Mesenchymal stem cell (in vitro differentiated cells and primary cell): ENCODE data around the gene ZNF296.

ENCODE experiments used
- DNase-seq: peaks from one replicate; pipeline ENCODE4 v3.0.0-alpha.2; 2013
- H2AFZ ChIP-seq: one replicate; pipeline ENCODE4 v1.6.1; 2013; ENCODE audit warnings: low read depth, mild to moderate bottlenecking, control low read depth, inconsistent platforms, low read length, moderate library complexity
- H2AK5ac ChIP-seq: 2 replicates; pipeline ENCODE4 v1.6.1; 2013; ENCODE audit warnings: low read length, moderate library complexity, mild to moderate bottlenecking, inconsistent platforms; ENCODE audit not compliant: severe bottlenecking
- H2BK120ac ChIP-seq: one replicate; pipeline ENCODE4 v1.6.1; 2013; ENCODE audit warnings: low read depth, mild to moderate bottlenecking, inconsistent platforms, low read length, moderate library complexity
- H2BK12ac ChIP-seq, 2 experiments: one replicate each; pipeline ENCODE4 v1.6.1; 2013; ENCODE audit warnings: inconsistent platforms in 2 of 2, low read length in 2 of 2, mild to moderate bottlenecking in 2 of 2, moderate library complexity in 2 of 2, control low read depth in 1 of 2
- H2BK15ac ChIP-seq: one replicate; pipeline ENCODE4 v1.6.1; 2013; ENCODE audit warnings: mild to moderate bottlenecking, low read depth, inconsistent platforms; ENCODE audit not compliant: poor library complexity, severe bottlenecking
- H2BK5ac ChIP-seq: 2 replicates; pipeline ENCODE4 v1.6.1; 2013; ENCODE audit warnings: low read depth, mild to moderate bottlenecking, low read length, control low read depth, inconsistent platforms; ENCODE audit not compliant: poor library complexity, severe bottlenecking
- H3K14ac ChIP-seq, 2 experiments: one replicate each; pipeline ENCODE4 v1.6.1; 2013; ENCODE audit warnings: inconsistent platforms in 2 of 2, low read length in 2 of 2, control low read depth in 1 of 2, mild to moderate bottlenecking in 1 of 2, moderate library complexity in 1 of 2
- H3K18ac ChIP-seq, 2 experiments: one replicate each; pipeline ENCODE4 v1.6.1; 2013; ENCODE audit warnings: inconsistent platforms in 2 of 2, low read length in 2 of 2, control low read depth in 1 of 2, low read depth in 1 of 2, mild to moderate bottlenecking in 1 of 2
- H3K23ac ChIP-seq, 2 experiments: one replicate each; pipeline ENCODE4 v1.6.1; 2013; ENCODE audit warnings: inconsistent platforms in 2 of 2, low read length in 2 of 2, mild to moderate bottlenecking in 2 of 2, moderate library complexity in 2 of 2, control low read depth in 1 of 2
- H3K27ac ChIP-seq: 2 replicates; pipeline ENCODE4 v1.5.1; 2013; ENCODE audit warnings: mild to moderate bottlenecking, moderate library complexity, low read length, control low read depth, inconsistent platforms; ENCODE audit not compliant: poor library complexity, severe bottlenecking
- H3K27me3 ChIP-seq, 2 experiments: 2 replicates each; pipeline versions ENCODE4 v1.6.1 to v1.7.0; 2013; ENCODE audit warnings: low read length in 2 of 2, mild to moderate bottlenecking in 2 of 2, moderate library complexity in 2 of 2, control low read depth in 1 of 2, inconsistent platforms in 1 of 2; ENCODE audit not compliant: control insufficient read depth in 1 of 2, insufficient read depth in 1 of 2
- H3K36me3 ChIP-seq, 2 experiments: 2 replicates each; pipeline versions ENCODE4 v1.6.1 to v1.7.0; 2013; ENCODE audit warnings: low read length in 2 of 2, control low read depth in 1 of 2, inconsistent platforms in 1 of 2, low read depth in 1 of 2, mild to moderate bottlenecking in 1 of 2; ENCODE audit not compliant: insufficient read depth in 2 of 2, control insufficient read depth in 1 of 2
- H3K4ac ChIP-seq, 2 experiments: one replicate each; pipeline ENCODE4 v1.6.1; 2013; ENCODE audit warnings: inconsistent platforms in 2 of 2, low read length in 2 of 2, mild to moderate bottlenecking in 2 of 2, moderate library complexity in 2 of 2, control low read depth in 1 of 2, low read depth in 1 of 2
- H3K4me1 ChIP-seq: 2 replicates; pipeline ENCODE4 v1.6.1; 2013; ENCODE audit warnings: low read depth, low read length, control low read depth; ENCODE audit not compliant: control insufficient read depth, insufficient read depth
- H3K4me2 ChIP-seq: 2 replicates; pipeline ENCODE4 v1.6.1; 2013; ENCODE audit warnings: low read length, mild to moderate bottlenecking, inconsistent platforms; ENCODE audit not compliant: poor library complexity, severe bottlenecking
- H3K4me3 ChIP-seq, 2 experiments: 2 replicates each; pipeline versions ENCODE4 v1.5.1 to v1.7.0; 2013; ENCODE audit warnings: low read length in 2 of 2, mild to moderate bottlenecking in 2 of 2, control low read depth in 1 of 2, low read depth in 1 of 2; ENCODE audit not compliant: insufficient read depth in 1 of 2
- H3K79me1 ChIP-seq: replicated peaks from 2 replicates; pipeline ENCODE4 v1.6.1; 2013; ENCODE audit warnings: mild to moderate bottlenecking, control low read depth, low read length, inconsistent platforms; ENCODE audit not compliant: poor library complexity, severe bottlenecking
- H3K9ac ChIP-seq: 2 replicates; pipeline ENCODE4 v1.7.0; 2013; ENCODE audit warnings: mild to moderate bottlenecking, low read length, moderate library complexity
- H3K9me3 ChIP-seq: 2 replicates; pipeline ENCODE4 v1.7.0; 2013; ENCODE audit warnings: mild to moderate bottlenecking, low read length; ENCODE audit not compliant: control insufficient read depth
- H4K8ac ChIP-seq: one replicate; pipeline ENCODE4 v1.6.1; 2013; ENCODE audit warnings: inconsistent platforms, mild to moderate bottlenecking, low read length, moderate library complexity
- H4K91ac ChIP-seq: one replicate; pipeline ENCODE4 v1.6.1; 2013; ENCODE audit warnings: mild to moderate bottlenecking, low read length, inconsistent platforms
- WGBS: methylation state at CpG from one replicate; pipeline ENCODE4 v1.1.7; 2013; ENCODE audit warnings: mixed read lengths; 5-methylcytosine and 5-hydroxymethylcytosine counted together

The ZNF296 gene

DNA sequence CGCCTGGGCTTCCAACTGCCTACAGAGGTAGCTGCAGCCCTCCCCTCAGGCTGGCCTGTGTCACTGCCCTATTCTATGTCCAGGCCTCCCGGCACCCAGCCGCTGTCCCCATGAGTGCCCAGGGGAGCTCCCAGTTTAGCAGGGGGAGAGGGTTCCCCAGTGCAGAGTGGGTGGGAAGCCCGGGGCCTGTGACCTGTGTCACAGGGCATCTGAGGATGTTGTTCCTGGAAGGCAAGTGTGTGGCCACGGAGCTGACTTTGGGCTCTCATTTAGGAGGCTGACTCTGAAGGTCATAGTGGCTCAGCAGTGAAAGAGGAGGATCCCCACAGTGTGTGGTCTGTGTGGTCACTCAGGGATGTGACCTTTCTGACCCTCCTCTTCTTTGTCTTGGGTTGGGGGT lies 41.8 kb upstream of the ZNF296 start:
- Histone ChIP-seq H4K91ac (no peak overlapping the region), H3K9ac (no peak overlapping the region)
- no peak for DNase-seq

GRCh38 chr19:45117671-45118070 lies 41.4 kb upstream of the ZNF296 start:
- Histone ChIP-seq H2BK5ac (no peak overlapping the region), H3K14ac (no peak overlapping the region), H4K8ac (peak overlapping the region; percentile 33), H2BK12ac (peak overlapping the region in 1 of 2 experiments; percentile 15), H3K36me3 (peaks cover 4 to 24% of the 10 kb centered on the region in 2 experiments), H3K27me3 (no peaks in the 10 kb centered on the region), H3K4me2 (no peak overlapping the region), H3K18ac (peak overlapping the region in 1 of 2 experiments; percentile 5), H3K4me3 (no peak overlapping the region), H3K9ac (no peak overlapping the region), H3K79me1 (peaks cover 65% of the 10 kb centered on the region), H3K9me3 (no peaks in the 10 kb centered on the region), H3K27ac (no peak overlapping the region), H3K4me1 (peaks cover 32% of the 10 kb centered on the region), H3K23ac (no peak overlapping the region), H2AFZ (no peak overlapping the region), H3K4ac (no peak overlapping the region), H2BK15ac (no peak overlapping the region), H2BK120ac (no peak overlapping the region), H2AK5ac (no peak overlapping the region), H4K91ac (peak overlapping the region; percentile 18)
- WGBS, result 87% methylated on average over 12 of the region's 12 CpGs
- DNase-seq, result no peak

More for the DNA sequence above, 41.8 kb upstream of the ZNF296 start:
- Histone ChIP-seq H2BK5ac (no peak overlapping the region), H3K14ac (no peak overlapping the region), H3K4me2 (no peak overlapping the region), H2BK12ac (no peak overlapping the region), H2BK120ac (no peak overlapping the region), H3K23ac (no peak overlapping the region), H3K79me1 (peaks cover 63% of the 10 kb centered on the region), H3K4me3 (no peak overlapping the region), H2BK15ac (no peak overlapping the region), H2AFZ (no peak overlapping the region), H3K18ac (no peak overlapping the region), H3K27me3 (no peaks in the 10 kb centered on the region), H2AK5ac (no peak overlapping the region), H3K9me3 (no peaks in the 10 kb centered on the region), H3K4ac (no peak overlapping the region), H4K8ac (no peak overlapping the region), H3K27ac (no peak overlapping the region), H3K4me1 (peaks cover 32% of the 10 kb centered on the region), H3K36me3 (peaks cover 4 to 22% of the 10 kb centered on the region in 2 experiments)
- 93% methylated on average over 5 of the region's 5 CpGs for WGBS

GRCh38 chr19:45117167-45117594 lies 40.9 kb upstream of the ZNF296 start:
- no peak overlapping the region for H2BK5ac ChIP-seq
- no peak overlapping the region for H3K14ac ChIP-seq
- no peaks in the 10 kb centered on the region for H3K27me3 ChIP-seq
- H2AK5ac ChIP-seq, result no peak overlapping the region
- peak overlapping the region; percentile 18 for H4K91ac ChIP-seq
- no peak overlapping the region for H2BK15ac ChIP-seq
- no peak overlapping the region for H3K23ac ChIP-seq
- no peak overlapping the region for H4K8ac ChIP-seq
- H3K4me1 ChIP-seq, result peaks cover 32% of the 10 kb centered on the region
- DNase-seq, result peak; percentile 40
- H3K4ac ChIP-seq, result no peak overlapping the region
- H3K4me3 ChIP-seq, result no peak overlapping the region
- no peak overlapping the region for H3K9ac ChIP-seq
- H2BK120ac ChIP-seq, result no peak overlapping the region
- H2BK12ac ChIP-seq, result no peak overlapping the region
- no peak overlapping the region for H3K27ac ChIP-seq
- H3K18ac ChIP-seq, result peak overlapping the region in 1 of 2 experiments; percentile 5
- peaks cover 66% of the 10 kb centered on the region for H3K79me1 ChIP-seq
- peaks cover 4 to 29% of the 10 kb centered on the region in 2 experiments for H3K36me3 ChIP-seq
- H3K9me3 ChIP-seq, result no peaks in the 10 kb centered on the region
- H3K4me2 ChIP-seq, result no peak overlapping the region
- 51% methylated on average over 16 of the region's 16 CpGs for WGBS
- no peak overlapping the region for H2AFZ ChIP-seq

- H3K27ac ChIP-seq, result no peak overlapping the region
- H3K9ac ChIP-seq, result no peak overlapping the region
- H3K23ac ChIP-seq, result no peak overlapping the region
- no peak overlapping the region for H3K4me2 ChIP-seq
- H3K14ac ChIP-seq, result peak overlapping the region in 1 of 2 experiments; percentile 12
- H3K4me3 ChIP-seq, result no peak overlapping the region
- H2BK12ac ChIP-seq, result no peak overlapping the region
- H3K9me3 ChIP-seq, result no peaks in the 10 kb centered on the region
- peaks cover 25% of the 10 kb centered on the region for H3K4me1 ChIP-seq
- no peaks in the 10 kb centered on the region for H3K27me3 ChIP-seq
- H3K4ac ChIP-seq, result no peak overlapping the region
- peaks cover 4 to 26% of the 10 kb centered on the region in 2 experiments for H3K36me3 ChIP-seq
- no peak overlapping the region for H2BK15ac ChIP-seq
- no peak overlapping the region for H3K18ac ChIP-seq
- no peak for DNase-seq
- H4K8ac ChIP-seq, result no peak overlapping the region
- no peak overlapping the region for H2BK5ac ChIP-seq
- no peak overlapping the region for H4K91ac ChIP-seq
- peaks cover 57% of the 10 kb centered on the region for H3K79me1 ChIP-seq
- WGBS, result 98% methylated on average over 21 of the region's 21 CpGs
- no peak overlapping the region for H2AFZ ChIP-seq
- H2BK120ac ChIP-seq, result no peak overlapping the region
- no peak overlapping the region for H2AK5ac ChIP-seq
Measured at GRCh38 chr19:45115809-45116615, 39.7 kb upstream of the ZNF296 start.
